HG02623 (cell line): ENCODE measurements around the gene TNNC2.
A peak's percentile ranks its signal among the peaks of the same experiment; 100 is the strongest.
"Not testable (repeated sequence)": the region's sequence is repeated elsewhere in the genome, so short reads cannot be mapped to it uniquely, and the experiment has no call there.

Source experiments
- ATAC-seq: cut with Tn5 transposase; IDR thresholded peaks from one replicate; pipeline ENCODE4 v1.9.1; 2021; ENCODE audit warnings: moderate library complexity; ENCODE audit not compliant: unreplicated experiment

The TNNC2 gene

DNA sequence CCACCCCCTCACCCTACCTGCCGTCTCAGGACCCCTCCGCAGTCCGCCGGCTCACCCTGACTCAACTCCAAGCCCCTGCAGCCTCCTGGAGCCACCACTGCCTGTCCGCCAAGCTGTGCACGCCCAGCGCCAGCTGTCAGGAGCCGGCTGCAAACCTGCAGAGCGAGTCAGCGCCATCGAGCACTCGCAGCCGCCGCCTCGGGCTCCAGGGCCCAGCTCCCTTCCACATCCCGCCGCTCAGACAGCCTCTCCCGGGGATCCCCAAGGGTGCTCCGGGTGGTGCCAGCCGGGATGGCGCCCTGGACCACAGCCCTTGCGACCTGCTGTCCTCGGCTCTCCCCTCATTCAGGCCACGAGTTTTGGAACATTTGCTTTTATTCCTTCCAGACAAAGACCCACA, 4.3 kb downstream of the TNNC2 start:
- no peak for ATAC-seq

DNA sequence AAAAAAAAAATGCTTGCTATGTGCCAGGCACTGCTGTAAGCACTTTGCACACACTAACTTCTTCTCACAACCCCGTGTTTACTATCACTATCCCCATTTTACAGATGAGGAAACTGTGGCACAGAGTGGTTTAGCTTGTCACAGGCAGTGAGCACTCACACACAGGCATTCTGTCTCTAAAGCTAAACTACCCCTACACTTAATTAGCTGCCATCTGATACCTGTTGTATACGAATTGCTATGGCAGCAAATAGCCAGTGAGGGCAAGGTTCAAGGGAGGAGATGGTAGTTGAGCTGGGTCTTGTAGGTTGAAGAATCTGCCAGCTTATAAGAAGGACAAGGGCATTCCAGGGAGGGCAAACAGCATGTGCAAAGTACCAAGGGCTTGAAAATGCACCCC, 5.2 kb downstream of the TNNC2 start:
- no peak for ATAC-seq

DNA sequence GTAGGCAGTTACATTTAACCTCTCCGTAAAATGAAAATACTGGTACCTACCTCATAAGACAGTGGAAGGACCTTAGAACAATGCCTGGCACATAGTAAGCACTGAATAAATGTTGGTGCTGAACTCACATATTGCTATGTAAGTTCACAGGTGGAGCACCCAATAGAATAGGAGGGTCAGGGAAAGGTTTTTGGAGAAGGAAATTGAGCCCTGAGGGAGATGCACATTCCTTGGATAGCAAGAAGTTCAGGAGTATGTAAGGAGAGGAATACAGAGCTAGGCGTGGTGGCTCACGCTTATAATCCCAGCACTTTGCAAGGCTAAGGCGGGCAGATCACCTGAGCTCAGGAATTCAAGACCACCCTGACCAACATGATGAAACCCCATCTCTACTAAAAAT, 7.6 kb downstream of the TNNC2 start:
- ATAC-seq: no peak

DNA sequence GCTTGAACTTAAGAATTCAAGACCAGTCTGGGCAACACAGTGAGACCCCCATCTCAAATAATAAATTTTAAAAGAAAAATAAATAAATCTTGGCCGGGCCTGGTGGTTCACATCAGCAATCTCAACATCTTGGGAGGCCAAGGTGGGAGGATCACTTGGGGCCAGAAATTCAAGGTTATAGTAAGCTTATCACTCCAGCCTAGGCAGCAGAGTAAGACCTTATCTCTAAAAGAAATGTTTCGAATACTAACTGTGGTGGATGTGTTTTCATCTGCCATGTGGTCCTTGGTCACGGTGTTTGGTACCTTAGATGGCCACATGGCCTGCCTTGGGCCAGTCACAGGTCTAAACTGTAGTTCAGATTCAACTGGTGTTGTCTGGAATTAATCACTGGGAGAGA, 8.9 kb downstream of the TNNC2 start:
- no peak for ATAC-seq

- ATAC-seq: no peak
Measured at GRCh38 chr20:45817376-45818194, 9.5 kb downstream of the TNNC2 start.

GRCh38 chr20:45816951-45817350, 10.2 kb downstream of the TNNC2 start:
- ATAC-seq: no peak

GRCh38 chr20:45814314-45814713, 12.8 kb downstream of the TNNC2 start:
- no peak for ATAC-seq

DNA sequence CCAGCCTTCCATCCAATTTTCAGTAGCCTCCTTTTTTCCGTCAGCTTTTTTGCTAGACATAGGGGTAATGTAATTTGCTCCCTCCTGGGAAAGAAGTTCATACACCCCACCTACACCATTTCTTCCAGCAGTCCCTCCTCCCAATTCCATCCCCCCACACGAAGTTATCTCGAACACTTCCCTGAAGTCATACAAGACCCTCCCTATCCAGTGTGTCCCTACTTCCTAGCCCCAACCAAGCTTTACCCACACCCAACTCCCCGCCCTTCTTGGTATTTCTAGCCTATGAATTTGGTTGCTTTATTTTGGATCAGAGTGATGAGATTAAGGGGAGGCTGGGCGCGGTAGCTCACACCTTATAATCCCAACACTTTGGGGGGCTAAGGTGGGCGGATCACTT, 13.6 kb downstream of the TNNC2 start:
- no peak for ATAC-seq

DNA sequence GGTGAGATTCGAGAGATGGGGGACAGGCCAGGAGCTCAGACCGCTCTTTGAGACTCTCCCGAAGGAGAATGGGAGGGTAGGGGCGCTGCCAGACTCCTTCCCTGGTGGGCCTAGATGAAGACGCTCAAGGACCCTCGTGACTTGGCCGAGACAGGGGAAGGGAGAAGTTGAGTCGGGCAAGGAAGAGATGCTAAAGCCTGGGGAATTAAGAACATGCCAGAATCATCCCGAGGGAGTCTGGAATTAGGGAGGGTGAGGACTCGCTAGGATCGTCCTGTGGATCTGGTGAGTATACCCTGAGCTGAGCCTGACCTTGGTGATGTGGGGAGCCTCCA, 14.1 kb downstream of the TNNC2 start:
- no peak for ATAC-seq

DNA sequence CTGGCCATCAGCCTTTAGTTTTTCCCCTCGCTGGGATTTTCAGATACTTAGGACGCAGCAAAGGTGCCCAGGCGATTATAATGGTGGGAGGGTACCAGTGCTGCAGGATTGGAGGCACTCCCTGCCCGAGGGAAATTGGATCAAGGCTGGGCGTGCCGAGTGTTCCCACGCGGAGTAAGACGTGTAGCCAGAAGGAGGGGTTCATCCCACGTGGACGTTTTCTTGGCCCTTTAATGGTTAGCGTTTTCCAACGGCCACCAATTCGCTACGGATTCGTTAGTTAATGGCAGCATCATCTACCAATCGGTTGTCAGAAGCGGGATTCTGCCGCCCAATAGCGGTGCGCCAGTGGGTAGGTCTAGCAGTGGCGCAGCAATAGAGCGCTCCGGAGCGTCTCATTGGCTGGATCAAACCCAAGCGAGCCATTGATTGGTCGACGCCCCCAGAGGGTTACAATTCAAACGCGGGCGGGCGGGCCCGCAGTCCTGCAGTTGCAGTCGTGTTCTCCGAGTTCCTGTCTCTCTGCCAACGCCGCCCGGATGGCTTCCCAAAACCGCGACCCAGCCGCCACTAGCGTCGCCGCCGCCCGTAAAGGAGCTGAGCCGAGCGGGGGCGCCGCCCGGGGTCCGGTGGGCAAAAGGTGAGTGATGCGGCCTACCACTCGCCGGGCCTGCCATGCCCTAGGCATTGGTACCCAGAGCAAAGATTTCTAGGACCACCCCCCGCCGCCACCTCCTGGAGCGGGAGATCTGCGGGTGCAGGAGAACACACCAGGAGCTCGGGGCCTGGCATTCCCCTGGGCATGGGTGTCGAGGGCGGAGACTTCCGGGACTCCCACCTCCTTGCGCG, 14.7 kb downstream of the TNNC2 start, which contains the start of gene UBE2C:
Gene UBE2C (plus strand): TSS at position 488 of the 849 bp plus-strand sequence. CDS start 52 bp downstream, at position 540.
- ATAC-seq: peak; percentile 98

DNA sequence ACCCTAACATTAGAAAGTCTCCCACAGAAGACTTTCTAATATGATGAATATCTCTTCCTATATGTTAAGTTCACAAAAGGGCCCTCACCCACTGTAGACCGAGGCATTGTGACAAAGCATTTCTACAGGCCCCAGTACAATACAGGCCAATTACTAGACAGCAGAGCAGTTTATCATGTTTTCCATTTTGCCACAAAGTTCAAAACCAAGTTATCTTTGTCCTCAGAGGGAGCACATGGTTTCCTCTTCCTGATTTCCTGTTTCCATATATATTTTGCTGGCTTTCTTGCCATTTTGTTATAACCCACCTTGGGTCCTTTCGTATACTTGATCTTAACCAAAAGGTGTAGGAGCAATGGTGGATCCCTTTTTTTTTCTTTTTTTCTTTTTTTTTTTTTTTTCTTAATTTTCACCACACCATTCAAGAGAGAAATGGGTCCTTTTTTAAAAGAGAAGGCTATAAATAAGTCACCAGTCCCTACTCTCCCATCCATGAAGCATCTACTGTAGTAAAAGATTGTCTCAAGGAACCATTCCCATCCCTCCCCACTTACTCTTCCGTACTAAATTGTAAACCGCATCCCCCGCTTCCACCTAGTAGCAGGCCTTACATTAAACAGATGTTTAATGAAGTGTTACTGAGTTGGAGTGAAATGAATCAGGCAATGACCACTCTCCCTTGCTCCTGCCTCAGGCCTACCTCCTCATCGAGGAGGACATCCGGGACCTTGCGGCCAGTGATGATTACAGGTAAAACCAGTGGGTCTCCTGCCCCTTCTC, 16.7 kb downstream of the TNNC2 start:
- no peak for ATAC-seq

DNA sequence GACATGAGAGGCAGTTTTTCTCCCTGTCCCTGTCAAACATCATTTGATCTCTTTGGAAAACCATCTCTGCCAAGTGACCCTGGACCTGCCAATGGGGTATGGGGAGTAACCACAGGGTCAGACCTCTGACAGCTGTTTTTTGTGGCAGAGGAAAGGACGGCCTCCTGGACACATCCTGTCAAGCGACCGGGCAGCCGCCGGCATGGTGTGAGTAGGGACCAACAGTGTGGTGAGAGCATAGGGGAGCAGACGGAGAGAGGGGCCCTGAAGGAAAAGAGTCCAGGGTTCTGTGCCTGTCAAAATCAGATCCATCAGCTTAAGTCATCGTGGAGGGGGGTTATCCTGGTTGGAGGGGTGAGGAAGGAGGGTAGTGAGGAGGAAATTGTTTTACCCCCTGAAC, 25.3 kb downstream of the TNNC2 start:
- ATAC-seq: no peak

- no peak for ATAC-seq
Measured at GRCh38 chr20:45798935-45799642, 28.0 kb downstream of the TNNC2 start.

DNA sequence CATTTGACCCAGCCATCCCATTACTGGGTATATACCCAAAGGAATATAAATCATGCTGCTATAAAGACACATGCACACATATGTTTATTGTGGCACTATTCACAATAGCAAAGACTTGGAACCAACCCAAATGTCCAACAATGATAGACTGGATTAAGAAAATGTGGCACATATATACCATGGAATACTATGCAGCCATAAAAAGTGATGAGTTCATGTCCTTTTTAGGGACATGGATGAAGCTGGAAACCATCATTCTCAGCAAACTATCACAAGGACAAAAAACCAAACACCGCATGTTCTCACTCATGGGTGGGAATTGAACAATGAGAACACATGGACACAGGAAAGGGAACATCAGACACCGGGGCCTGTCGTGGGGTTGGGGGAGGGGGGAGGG, 29.2 kb downstream of the TNNC2 start:
- ATAC-seq: not testable (repeated sequence)

DNA sequence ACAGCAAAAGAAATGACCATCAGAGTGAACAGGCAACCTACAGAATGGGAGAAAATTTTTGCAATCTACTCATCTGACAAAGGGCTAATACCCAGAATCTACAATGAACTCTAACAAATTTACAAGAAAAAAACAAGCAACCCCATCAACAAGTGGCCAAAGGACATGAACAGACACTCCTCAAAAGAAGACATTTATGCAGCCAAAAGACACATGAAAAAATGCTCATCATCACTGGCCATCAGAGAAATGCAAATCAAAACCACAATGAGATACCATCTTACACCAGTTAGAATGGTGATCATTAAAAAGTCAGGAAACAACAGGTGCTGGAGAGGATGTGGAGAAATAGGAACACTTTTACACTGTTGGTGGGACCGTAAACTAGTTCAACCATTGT, 29.6 kb downstream of the TNNC2 start:
- ATAC-seq: not testable (repeated sequence)

- no peak for ATAC-seq
Measured at GRCh38 chr20:45796337-45797065, 30.6 kb downstream of the TNNC2 start.

DNA sequence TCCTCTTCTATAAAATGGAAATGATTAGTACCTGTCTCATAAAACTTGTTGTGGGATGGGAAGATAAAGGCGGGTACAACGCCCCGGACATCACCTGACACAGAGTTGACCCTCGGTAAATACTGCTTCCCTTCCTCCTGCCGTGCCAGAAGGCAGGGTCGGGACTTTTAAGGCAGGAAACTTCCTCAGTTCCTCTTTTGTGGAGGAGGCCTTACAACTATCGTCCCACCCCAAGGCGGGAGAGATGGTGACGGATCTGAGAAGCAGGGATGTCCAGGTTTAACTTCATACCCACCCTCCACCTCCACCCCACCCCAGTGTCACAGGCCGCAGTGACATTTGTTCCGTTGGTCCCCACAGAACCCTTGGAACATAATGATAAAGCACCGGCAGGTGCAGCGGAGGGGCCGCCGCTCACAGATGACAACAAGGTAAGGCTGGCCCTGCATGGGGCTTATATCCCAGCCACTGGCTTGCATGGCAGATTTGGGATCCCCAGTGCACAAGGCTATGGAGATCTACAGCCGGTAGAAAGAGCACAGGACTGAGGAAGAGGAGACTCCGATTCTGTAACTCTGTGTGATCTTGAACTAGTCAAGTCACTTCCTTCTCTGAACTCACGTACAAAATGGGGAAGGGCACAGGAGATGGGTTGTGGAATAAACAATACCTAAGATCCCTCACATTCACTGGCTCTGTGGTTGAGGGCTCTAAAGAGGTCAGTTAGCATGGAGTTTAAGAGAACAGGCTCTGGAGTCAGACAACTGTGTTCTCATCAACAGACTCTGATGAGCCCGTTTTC, 34.6 kb downstream of the TNNC2 start:
- no peak for ATAC-seq

DNA sequence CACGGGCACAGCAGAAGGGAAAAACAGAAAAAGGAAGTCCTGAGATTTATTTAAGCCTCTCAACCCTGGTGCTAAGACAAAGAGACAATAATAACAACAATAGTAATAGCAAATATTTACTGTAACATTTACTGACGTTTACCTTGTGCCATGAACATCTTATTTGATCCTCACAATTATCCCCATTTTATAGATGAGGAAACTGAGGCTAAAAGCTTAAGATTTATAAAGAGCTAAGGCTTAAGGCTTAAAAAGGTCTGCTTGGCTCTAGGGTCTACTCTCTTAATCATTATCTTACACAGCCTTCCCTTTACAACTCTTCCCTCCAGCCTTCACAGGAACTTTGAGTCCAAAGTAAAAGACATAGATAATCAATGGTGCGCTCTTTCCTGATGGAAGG, 38.8 kb downstream of the TNNC2 start:
- ATAC-seq: no peak

GRCh38 chr20:45783656-45784294, 43.3 kb downstream of the TNNC2 start:
- no peak for ATAC-seq
